Measurements from ENCODE around the gene AMBRA1.
A peak's percentile ranks its signal among the peaks of the same experiment; 100 is the strongest.

AMBRA1 gene

GRCh38 chr11:46537537-46538295, 56.1 kb downstream of the AMBRA1 start:
- H3K4me1 Mint-ChIP-seq (ENCODE audit: low read depth): peaks cover 11% of the 10 kb centered on the region
- no peaks in the 10 kb centered on the region for H3K27me3 Mint-ChIP-seq
- no peak overlapping the region for H3K4me3 Mint-ChIP-seq
- no peak overlapping the region for H3K27ac Mint-ChIP-seq
- H3K9me3 Mint-ChIP-seq: no peaks in the 10 kb centered on the region
- H3K36me3 Mint-ChIP-seq (ENCODE audit: low read depth): peaks cover 20% of the 10 kb centered on the region

- H3K4me1 Mint-ChIP-seq (ENCODE audit: low read depth): peaks cover 12% of the 10 kb centered on the region
- peaks cover 18% of the 10 kb centered on the region for H3K36me3 Mint-ChIP-seq (ENCODE audit: low read depth)
- H3K27me3 Mint-ChIP-seq: no peaks in the 10 kb centered on the region
- no peaks in the 10 kb centered on the region for H3K9me3 Mint-ChIP-seq
- no peak overlapping the region for H3K4me3 Mint-ChIP-seq
- no peak overlapping the region for H3K27ac Mint-ChIP-seq
Observed at GRCh38 chr11:46537121-46537520, 56.7 kb downstream of the AMBRA1 start.

- H3K4me3 Mint-ChIP-seq: no peak overlapping the region
- peaks cover 6% of the 10 kb centered on the region for H3K36me3 Mint-ChIP-seq (ENCODE audit: low read depth)
- peaks cover 12% of the 10 kb centered on the region for H3K4me1 Mint-ChIP-seq (ENCODE audit: low read depth)
- no peaks in the 10 kb centered on the region for H3K27me3 Mint-ChIP-seq
- no peaks in the 10 kb centered on the region for H3K9me3 Mint-ChIP-seq
- no peak overlapping the region for H3K27ac Mint-ChIP-seq
Observed at GRCh38 chr11:46535688-46536087, 58.1 kb downstream of the AMBRA1 start.

- Mint-ChIP-seq H3K4me3 (no peak overlapping the region), H3K36me3 (ENCODE audit: low read depth) (no peaks in the 10 kb centered on the region), H3K27me3 (no peaks in the 10 kb centered on the region), H3K27ac (no peak overlapping the region), H3K4me1 (ENCODE audit: low read depth) (peaks cover 17% of the 10 kb centered on the region), H3K9me3 (no peaks in the 10 kb centered on the region)
Observed at GRCh38 chr11:46534711-46535110, 59.1 kb downstream of the AMBRA1 start.

- H3K36me3 Mint-ChIP-seq (ENCODE audit: low read depth): no peaks in the 10 kb centered on the region
- peaks cover 28% of the 10 kb centered on the region for H3K4me1 Mint-ChIP-seq (ENCODE audit: low read depth)
- H3K4me3 Mint-ChIP-seq: no peak overlapping the region
- no peaks in the 10 kb centered on the region for H3K27me3 Mint-ChIP-seq
- no peaks in the 10 kb centered on the region for H3K9me3 Mint-ChIP-seq
- H3K27ac Mint-ChIP-seq: no peak overlapping the region
Observed at GRCh38 chr11:46533396-46534100, 60.3 kb downstream of the AMBRA1 start.

- peaks cover 5% of the 10 kb centered on the region for H3K36me3 Mint-ChIP-seq (ENCODE audit: low read depth)
- no peak overlapping the region for H3K27ac Mint-ChIP-seq
- H3K9me3 Mint-ChIP-seq: no peaks in the 10 kb centered on the region
- H3K4me1 Mint-ChIP-seq (ENCODE audit: low read depth): peaks cover 34% of the 10 kb centered on the region
- H3K27me3 Mint-ChIP-seq: no peaks in the 10 kb centered on the region
- no peak overlapping the region for H3K4me3 Mint-ChIP-seq
Observed at GRCh38 chr11:46529928-46530574, 63.8 kb downstream of the AMBRA1 start.

- no peaks in the 10 kb centered on the region for H3K9me3 Mint-ChIP-seq
- peaks cover 5% of the 10 kb centered on the region for H3K36me3 Mint-ChIP-seq (ENCODE audit: low read depth)
- peaks cover 32% of the 10 kb centered on the region for H3K4me1 Mint-ChIP-seq (ENCODE audit: low read depth)
- H3K27ac Mint-ChIP-seq: no peak overlapping the region
- no peaks in the 10 kb centered on the region for H3K27me3 Mint-ChIP-seq
- H3K4me3 Mint-ChIP-seq: no peak overlapping the region
Observed at GRCh38 chr11:46529095-46529905, 64.5 kb downstream of the AMBRA1 start.

- no peaks in the 10 kb centered on the region for H3K27me3 Mint-ChIP-seq
- peaks cover 5% of the 10 kb centered on the region for H3K36me3 Mint-ChIP-seq (ENCODE audit: low read depth)
- H3K9me3 Mint-ChIP-seq: no peaks in the 10 kb centered on the region
- peak overlapping the region; percentile 54 for H3K27ac Mint-ChIP-seq
- H3K4me1 Mint-ChIP-seq (ENCODE audit: low read depth): peaks cover 32% of the 10 kb centered on the region
- H3K4me3 Mint-ChIP-seq: no peak overlapping the region
Observed at GRCh38 chr11:46528445-46529094, 65.3 kb downstream of the AMBRA1 start.

- Mint-ChIP-seq H3K4me1 (ENCODE audit: low read depth) (peaks cover 30% of the 10 kb centered on the region), H3K36me3 (ENCODE audit: low read depth) (peaks cover 5% of the 10 kb centered on the region), H3K27me3 (no peaks in the 10 kb centered on the region), H3K27ac (no peak overlapping the region), H3K9me3 (no peaks in the 10 kb centered on the region), H3K4me3 (no peak overlapping the region)
Observed at GRCh38 chr11:46527591-46528130, 66.2 kb downstream of the AMBRA1 start.

GRCh38 chr11:46526216-46527215, 67.3 kb downstream of the AMBRA1 start:
- Mint-ChIP-seq H3K4me3 (no peak overlapping the region), H3K36me3 (ENCODE audit: low read depth) (peaks cover 5% of the 10 kb centered on the region), H3K4me1 (ENCODE audit: low read depth) (peaks cover 37% of the 10 kb centered on the region), H3K27me3 (no peaks in the 10 kb centered on the region), H3K9me3 (no peaks in the 10 kb centered on the region), H3K27ac (no peak overlapping the region)

- no peaks in the 10 kb centered on the region for H3K27me3 Mint-ChIP-seq
- H3K4me1 Mint-ChIP-seq (ENCODE audit: low read depth): peaks cover 28% of the 10 kb centered on the region
- no peak overlapping the region for H3K27ac Mint-ChIP-seq
Observed at GRCh38 chr11:46524201-46524770, 69.5 kb downstream of the AMBRA1 start.

GRCh38 chr11:46523290-46523689, 70.5 kb downstream of the AMBRA1 start:
- Mint-ChIP-seq H3K9me3 (no peaks in the 10 kb centered on the region), H3K4me1 (ENCODE audit: low read depth) (peaks cover 18% of the 10 kb centered on the region), H3K4me3 (no peak overlapping the region), H3K27ac (no peak overlapping the region), H3K27me3 (no peaks in the 10 kb centered on the region), H3K36me3 (ENCODE audit: low read depth) (peaks cover 8% of the 10 kb centered on the region)

More at GRCh38 chr11:46524201-46524770, 69.5 kb downstream of the AMBRA1 start:
- Mint-ChIP-seq H3K36me3 (ENCODE audit: low read depth) (peaks cover 5% of the 10 kb centered on the region), H3K9me3 (no peaks in the 10 kb centered on the region), H3K4me3 (no peak overlapping the region)

Measured in stimulated activated naive CD8-positive, alpha-beta T cell treated with anti-CD3 and anti-CD28 coated beads, Interleukin-15, Interleukin-2, amounts not matched to agents 100 ng/mL and 50 ng/mL, for 24 hours (primary cell).